ENCODE measurements around the gene RAB35. TPM values are rescaled to one million over a fixed set of nuclear protein-coding genes. Genes with fewer than 3 reads are reported as not detected.

RAB35 gene
- total and polyA plus RNA-seq, 8 donors = 8.1 to 35.4 (median 16.5) TPM

GRCh38 chr12:120093336-120093591 is 23.3 kb downstream of the RAB35 start:
- whole genome bisulfite sequencing, 5 donors = 73 to 89% (median 75%) methylated on average over 3 to 4 of the region's 4 CpGs
- H3K27me3 ChIP-seq = no peaks in the 10 kb centered on the region
- H3K4me3 ChIP-seq = no peak overlapping the region
- no peak overlapping the region for H3K27ac ChIP-seq
- TF ChIP-seq POLR2AphosphoS5 (IDR thresholded peaks at IDR 0.05) = no peak
- no peak for TF ChIP-seq EP300 (IDR thresholded peaks at IDR 0.05)
- no peak for TF ChIP-seq POLR2A (IDR thresholded peaks at IDR 0.05)
- no peak for TF ChIP-seq CTCF (IDR thresholded peaks at IDR 0.05)
- no peaks in the 10 kb centered on the region for H3K9me3 ChIP-seq
- H3K36me3 ChIP-seq = peaks cover 33 to 85% (median 70%) of the 10 kb centered on the region in 4 donors
- intact Hi-C loops (cut with DNase I; ENCODE audit: low total_unique reads) = no loop called here
- peaks cover 0 to 17% (median 0%) of the 10 kb centered on the region in 4 donors for H3K4me1 ChIP-seq
- peak in 1 of 2 donors; percentile 41 for DNase-seq

GRCh38 chr12:120092551-120093335 is 23.8 kb downstream of the RAB35 start:
- Histone ChIP-seq H3K9me3 (no peaks in the 10 kb centered on the region), H3K27ac (no peak overlapping the region), H3K27me3 (no peaks in the 10 kb centered on the region), H3K4me3 (no peak overlapping the region), H3K4me1 (peaks cover 1 to 20% (median 3%) of the 10 kb centered on the region in 4 donors), H3K36me3 (peaks cover 29 to 80% (median 65%) of the 10 kb centered on the region in 4 donors)
- intact Hi-C loops (cut with DNase I; ENCODE audit: low total_unique reads) = no loop called here
- no peak for DNase-seq
- TF ChIP-seq POLR2A (IDR thresholded peaks at IDR 0.05) = no peak
- no peak for TF ChIP-seq EP300 (IDR thresholded peaks at IDR 0.05)
- TF ChIP-seq POLR2AphosphoS5 (IDR thresholded peaks at IDR 0.05) = no peak
- no peak for TF ChIP-seq CTCF (IDR thresholded peaks at IDR 0.05)
- WGBS, 5 donors = 81 to 90% (median 86%) methylated on average over 20 to 23 of the region's 23 CpGs

- Histone ChIP-seq H3K27ac (no peak overlapping the region), H3K4me1 (peaks cover 8 to 30% (median 14%) of the 10 kb centered on the region in 4 donors), H3K36me3 (peaks cover 19 to 68% (median 53%) of the 10 kb centered on the region in 4 donors), H3K9me3 (no peaks in the 10 kb centered on the region), H3K27me3 (no peaks in the 10 kb centered on the region), H3K4me3 (no peak overlapping the region)
- peak in 1 of 2 donors; percentile 38 for DNase-seq
- WGBS, 5 donors = 81 to 85% (median 84%) methylated on average over 12 of the region's 12 CpGs
- TF ChIP-seq POLR2AphosphoS5 (IDR thresholded peaks at IDR 0.05) = no peak
- no peak for TF ChIP-seq POLR2A (IDR thresholded peaks at IDR 0.05)
- no peak for TF ChIP-seq CTCF (IDR thresholded peaks at IDR 0.05)
- TF ChIP-seq EP300 (IDR thresholded peaks at IDR 0.05) = no peak
- intact Hi-C loops (cut with DNase I; ENCODE audit: low total_unique reads) = no loop called here
Observed at GRCh38 chr12:120091371-120092090, 25.0 kb downstream of the RAB35 start.

- Histone ChIP-seq H3K4me3 (no peak overlapping the region), H3K27ac (no peak overlapping the region), H3K9me3 (no peaks in the 10 kb centered on the region), H3K36me3 (peaks cover 16 to 60% (median 45%) of the 10 kb centered on the region in 4 donors), H3K4me1 (peaks cover 8 to 33% (median 19%) of the 10 kb centered on the region in 4 donors), H3K27me3 (no peaks in the 10 kb centered on the region)
- 83 to 91% (median 88%) methylated on average over 15 to 19 of the region's 19 CpGs for WGBS, 5 donors
- TF ChIP-seq EP300 (IDR thresholded peaks at IDR 0.05) = no peak
- TF ChIP-seq CTCF (IDR thresholded peaks at IDR 0.05) = no peak
- no peak for TF ChIP-seq POLR2AphosphoS5 (IDR thresholded peaks at IDR 0.05)
- no peak for TF ChIP-seq POLR2A (IDR thresholded peaks at IDR 0.05)
- intact Hi-C loops (cut with DNase I; ENCODE audit: low total_unique reads) = no loop called here
- DNase-seq = no peak
Observed at GRCh38 chr12:120090626-120091295, 25.8 kb downstream of the RAB35 start.

All from stomach (tissue), 9 donors.